NCI-H2171 treated with DMSO at 0.1 percent for 48 hours (cell line): ENCODE data around the gene MACROH2A1.
A peak's percentile ranks its signal among the peaks of the same experiment; 100 is the strongest.

ENCODE experiments used
- DNase-seq: peaks from one replicate; lab custom pipeline; 2025; lab: John Stamatoyannopoulos, UW

The MACROH2A1 gene

DNA sequence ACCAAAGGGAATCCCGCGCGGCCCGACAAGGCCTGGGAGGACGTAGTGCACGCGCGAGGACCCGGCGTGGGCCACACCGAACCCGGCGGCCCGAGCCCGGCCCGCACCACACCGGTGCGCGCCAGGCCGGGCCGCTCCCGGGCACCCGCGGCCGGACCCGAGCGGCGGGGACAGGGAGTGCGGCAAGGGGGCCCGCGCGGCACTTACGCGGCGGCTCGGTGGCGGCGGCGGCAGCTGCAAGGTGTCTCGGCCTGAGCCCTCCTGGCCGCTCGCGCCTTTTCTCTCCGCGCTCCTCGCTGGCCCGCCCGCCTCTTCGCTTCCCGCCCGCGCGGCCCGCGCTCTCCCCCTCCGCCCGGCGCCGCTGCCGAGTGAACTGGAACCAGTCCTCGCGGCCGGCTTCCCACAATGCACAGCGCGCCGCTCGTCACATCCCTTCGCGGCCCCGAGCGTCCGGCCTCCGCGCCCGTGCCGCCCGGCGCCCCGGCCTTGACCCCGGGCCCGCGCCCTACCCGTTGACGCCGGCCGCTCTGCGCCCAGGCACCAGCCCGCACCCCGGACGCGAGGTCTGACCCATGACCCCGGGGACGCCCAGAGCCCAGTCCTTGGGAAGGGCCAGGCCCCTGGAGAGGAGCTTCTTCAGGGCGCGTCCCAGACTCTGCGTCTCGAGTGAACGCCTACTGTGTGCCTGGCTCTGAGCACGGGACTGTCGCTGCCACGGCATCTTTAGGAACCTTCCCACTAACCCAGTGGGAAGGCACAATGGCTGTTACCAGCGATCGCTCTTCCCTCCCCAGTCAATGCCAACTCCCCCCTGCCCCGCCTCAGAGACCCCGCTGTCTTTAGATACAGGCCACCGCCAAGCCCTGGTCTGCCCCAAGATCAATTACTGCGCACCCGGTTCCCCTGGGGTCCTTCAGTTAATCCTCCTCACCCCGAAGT lies at the start of gene MACROH2A1:
TSS of gene MACROH2A1 (minus strand) at position 377 of the 939 bp plus-strand sequence. CDS start 10,138 bp downstream, outside the sequence.
- peak; percentile 57 for DNase-seq

- no peak for DNase-seq
Observed at GRCh38 chr5:135448071-135448739, 49.2 kb upstream of the MACROH2A1 start.

GRCh38 chr5:135447298-135447929 lies 48.4 kb upstream of the MACROH2A1 start, which contains the start of gene DCANP1:
Gene DCANP1, minus strand, starts transcription at chr5:135447348. Its CDS starts 240 bp downstream, at chr5:135447108.
- DNase-seq: no peak

DNA sequence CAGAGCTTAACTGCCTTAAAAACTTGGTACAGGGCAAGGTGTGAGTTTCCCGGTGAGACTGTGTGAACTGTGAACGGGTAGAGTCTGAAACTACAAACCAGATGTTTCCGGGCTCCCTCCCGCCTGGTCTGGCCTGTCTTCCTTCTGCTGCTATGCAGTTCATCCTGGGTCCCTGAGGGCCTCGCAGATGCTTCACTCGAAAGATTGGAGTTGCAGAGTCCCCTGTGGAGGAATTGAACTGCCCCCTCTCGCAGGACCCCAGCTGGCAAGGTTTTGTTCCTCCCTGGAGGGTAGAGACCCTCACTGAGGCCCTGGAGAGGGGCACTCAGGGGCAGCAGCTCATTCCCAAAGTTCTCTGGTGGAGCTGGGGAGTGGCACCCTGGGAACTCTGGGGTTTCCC lies 47.6 kb upstream of the MACROH2A1 start:
- DNase-seq: no peak

DNA sequence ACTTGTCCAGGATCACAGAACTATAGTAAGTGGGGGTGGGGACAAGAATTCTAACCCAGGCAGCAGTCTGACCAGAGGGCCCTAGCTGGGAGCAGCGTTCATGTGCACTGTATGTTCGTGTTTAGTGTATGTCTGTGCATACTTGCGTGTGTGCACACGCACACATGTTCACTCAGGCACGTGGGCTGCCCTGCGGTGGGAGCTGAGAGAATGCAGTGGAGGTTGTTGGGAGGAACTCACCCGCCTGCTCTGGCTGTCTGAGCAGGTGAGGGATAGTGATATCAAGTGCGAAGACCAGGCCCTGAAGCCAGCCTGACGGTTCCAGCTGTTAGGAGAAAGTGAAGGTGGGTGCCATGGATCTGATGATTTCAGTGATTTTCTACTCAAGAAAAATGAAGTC lies 47.2 kb upstream of the MACROH2A1 start:
- DNase-seq: no peak

GRCh38 chr5:135445306-135445985 lies 46.4 kb upstream of the MACROH2A1 start:
- no peak for DNase-seq

GRCh38 chr5:135444881-135445280 lies 45.9 kb upstream of the MACROH2A1 start:
- no peak for DNase-seq

- no peak for DNase-seq
Observed at GRCh38 chr5:135444360-135444759, 45.3 kb upstream of the MACROH2A1 start.

DNA sequence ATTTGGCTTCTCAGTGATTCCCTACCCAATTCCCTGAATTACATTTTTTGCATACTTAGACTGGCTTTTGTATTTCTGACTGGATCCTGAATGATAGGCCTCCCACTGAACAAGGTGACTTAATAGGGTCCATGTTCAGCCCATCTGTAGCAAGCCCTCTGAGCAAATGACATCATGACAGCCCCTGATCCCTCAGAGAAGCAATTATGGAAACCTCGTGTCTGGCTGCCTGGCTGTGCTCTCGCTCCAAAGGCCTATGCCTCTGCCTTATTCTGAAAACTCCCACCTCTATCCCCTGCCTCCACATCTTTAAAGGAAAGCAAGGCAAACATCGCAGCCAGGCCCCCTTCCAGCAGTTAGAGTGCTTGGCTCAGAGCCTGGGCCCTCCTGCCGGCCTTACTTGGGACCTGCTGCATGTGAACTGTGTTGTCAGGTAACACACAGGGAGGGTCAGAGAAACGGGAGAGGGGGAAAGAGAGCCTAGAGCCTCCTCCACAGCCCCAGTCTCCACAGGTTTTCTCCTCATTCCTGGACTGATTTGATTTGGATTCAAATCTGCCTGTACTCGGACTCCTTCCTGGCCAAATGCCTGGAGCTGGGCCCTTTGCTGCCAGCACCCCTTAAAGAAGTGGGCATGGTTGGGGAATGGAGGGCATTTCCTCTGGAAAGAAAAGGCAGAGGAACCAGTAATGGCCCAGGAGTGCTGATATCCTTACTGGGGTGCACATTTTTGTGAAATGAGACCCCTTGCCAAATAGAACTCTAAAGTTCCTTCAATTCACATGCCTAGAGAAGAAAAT lies 44.3 kb upstream of the MACROH2A1 start:
- DNase-seq: peak; percentile 6

DNA sequence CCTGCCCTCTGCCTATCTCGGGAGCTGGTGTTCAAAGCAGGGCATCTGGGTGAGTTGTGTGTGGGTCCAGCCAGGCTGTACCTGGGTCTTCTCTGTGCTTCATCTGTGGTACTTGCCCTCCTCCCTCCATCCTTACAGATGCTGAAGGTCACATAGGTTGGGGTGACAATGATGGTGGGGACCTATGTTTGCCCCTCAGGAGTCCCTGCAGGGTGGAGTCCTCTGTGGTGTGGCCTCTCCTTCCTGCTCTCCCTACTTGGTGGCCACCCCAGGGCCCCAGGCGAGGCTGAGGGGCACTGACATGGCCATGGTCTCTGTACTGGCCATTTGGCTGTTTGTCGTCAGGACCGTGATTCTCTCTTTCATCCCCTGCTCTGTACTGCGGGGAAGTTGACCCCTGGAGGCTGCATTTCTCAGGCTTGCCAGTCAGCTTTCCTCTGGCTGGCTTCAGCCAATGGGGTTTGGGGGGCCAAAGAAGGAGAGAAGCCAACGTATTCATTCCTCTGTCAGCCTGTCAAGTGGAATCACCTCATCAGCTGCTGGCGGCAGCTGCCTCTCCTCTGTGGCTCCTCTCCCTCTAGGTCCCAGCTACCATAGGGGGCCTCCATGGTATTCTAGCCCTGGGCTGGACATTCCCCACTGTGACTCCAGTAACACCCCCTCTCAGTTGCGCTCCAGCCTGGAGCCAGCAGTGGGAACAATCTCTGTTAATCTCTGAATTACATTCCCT lies 43.6 kb upstream of the MACROH2A1 start:
- DNase-seq: no peak

GRCh38 chr5:135441919-135442318 lies 42.9 kb upstream of the MACROH2A1 start:
- DNase-seq: no peak

DNA sequence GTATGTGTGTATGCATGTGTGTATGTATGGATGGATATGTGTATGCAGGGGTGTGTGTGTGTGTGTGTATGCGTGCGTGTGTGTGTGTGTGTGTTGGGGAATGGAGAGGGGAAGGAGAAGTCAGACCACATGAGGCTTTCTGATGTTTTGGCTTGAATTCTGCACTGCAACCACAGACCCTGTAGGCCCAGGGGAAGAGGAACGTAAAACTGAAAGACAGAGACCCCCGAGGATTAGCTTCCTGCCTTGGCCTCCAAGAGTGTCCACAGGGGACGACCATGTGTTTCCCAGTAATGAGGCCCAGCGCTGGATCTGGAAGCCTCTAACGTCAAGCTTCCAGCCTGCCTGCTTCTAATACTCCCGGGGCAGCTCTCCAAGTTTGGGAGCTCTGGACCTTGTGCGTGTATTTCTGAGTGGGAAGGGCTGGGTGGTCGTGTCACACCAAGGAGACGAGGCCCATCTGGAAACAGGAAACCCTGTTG lies 42.4 kb upstream of the MACROH2A1 start:
- DNase-seq: no peak

GRCh38 chr5:135440916-135441315 lies 41.9 kb upstream of the MACROH2A1 start:
- no peak for DNase-seq

- DNase-seq: no peak
Observed at GRCh38 chr5:135439231-135440205, 40.5 kb upstream of the MACROH2A1 start.

- no peak for DNase-seq
Observed at GRCh38 chr5:135438636-135439221, 39.7 kb upstream of the MACROH2A1 start.

- DNase-seq: peak; percentile 66
Observed at GRCh38 chr5:135437796-135438560, 38.9 kb upstream of the MACROH2A1 start.

DNA sequence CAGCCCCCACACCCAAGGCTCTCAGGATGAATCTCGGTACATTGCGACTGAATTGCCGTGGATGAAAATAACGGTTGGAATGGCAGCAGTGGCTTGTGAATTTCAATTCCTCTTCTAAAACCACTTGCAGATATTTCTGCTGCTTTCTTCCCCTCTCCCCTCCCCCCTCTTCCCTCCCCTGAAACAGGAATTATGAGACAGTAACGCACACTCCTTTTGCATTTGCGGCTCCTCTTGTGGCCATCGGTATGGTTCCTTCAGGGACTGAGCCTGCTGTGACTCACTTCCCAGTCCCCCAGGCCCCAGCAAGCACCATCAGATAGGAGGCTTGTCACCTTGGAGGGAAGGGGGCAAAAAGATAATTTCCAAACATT lies 38.4 kb upstream of the MACROH2A1 start:
- DNase-seq: no peak

GRCh38 chr5:135436951-135437418 lies 38.0 kb upstream of the MACROH2A1 start:
- no peak for DNase-seq
